HG03039 (cell line): ENCODE results near the gene MFSD1.
"Not testable (repeated sequence)": the region's sequence is repeated elsewhere in the genome, so short reads cannot be mapped to it uniquely, and the experiment has no call there.

ENCODE experiments used
- ATAC-seq: cut with Tn5 transposase; IDR thresholded peaks from one replicate; pipeline ENCODE4 v1.9.1; 2021; ENCODE audit warnings: mild to moderate bottlenecking, moderate library complexity; ENCODE audit not compliant: unreplicated experiment

The MFSD1 gene

GRCh38 chr3:158775426-158776410 lies 26.1 kb upstream of the MFSD1 start:
- no peak for ATAC-seq

- no peak for ATAC-seq
Measured at GRCh38 chr3:158776531-158776930, 25.3 kb upstream of the MFSD1 start.

GRCh38 chr3:158777161-158777873 lies 24.5 kb upstream of the MFSD1 start:
- ATAC-seq: no peak

- ATAC-seq: no peak
Measured at GRCh38 chr3:158780766-158781165, 21.1 kb upstream of the MFSD1 start.

- ATAC-seq: no peak
Measured at GRCh38 chr3:158781191-158781590, 20.7 kb upstream of the MFSD1 start.

- ATAC-seq: no peak
Measured at GRCh38 chr3:158781849-158782248, 20.0 kb upstream of the MFSD1 start.

GRCh38 chr3:158782283-158782989 lies 19.4 kb upstream of the MFSD1 start:
- ATAC-seq: no peak

- no peak for ATAC-seq
Measured at GRCh38 chr3:158783051-158783450, 18.8 kb upstream of the MFSD1 start.

GRCh38 chr3:158785972-158786371 lies 15.9 kb upstream of the MFSD1 start:
- no peak for ATAC-seq

- ATAC-seq: no peak
Measured at GRCh38 chr3:158788446-158788845, 13.4 kb upstream of the MFSD1 start.

- ATAC-seq: no peak
Measured at GRCh38 chr3:158789592-158789991, 12.3 kb upstream of the MFSD1 start.

GRCh38 chr3:158790901-158791589 lies 10.8 kb upstream of the MFSD1 start:
- ATAC-seq: peak; percentile 67

GRCh38 chr3:158791590-158791920 lies 10.3 kb upstream of the MFSD1 start:
- ATAC-seq: not testable (repeated sequence)

- no peak for ATAC-seq
Measured at GRCh38 chr3:158792709-158793108, 9.1 kb upstream of the MFSD1 start.

- ATAC-seq: no peak
Measured at GRCh38 chr3:158794206-158794605, 7.6 kb upstream of the MFSD1 start.

- peak; percentile 57 for ATAC-seq
Measured at GRCh38 chr3:158794936-158795518, 6.8 kb upstream of the MFSD1 start.

GRCh38 chr3:158801201-158801600 lies 653 bp upstream of the MFSD1 start:
- no peak for ATAC-seq

GRCh38 chr3:158802409-158803268 lies 785 bp downstream of the MFSD1 start:
- peak; percentile 32 for ATAC-seq

- ATAC-seq: no peak
Measured at GRCh38 chr3:158804441-158804840, 2.6 kb downstream of the MFSD1 start.

- ATAC-seq: no peak
Measured at GRCh38 chr3:158808697-158809096, 6.8 kb downstream of the MFSD1 start.
